ENCODE data around the gene PRRC2B.
"Not testable (repeated sequence)": the region's sequence is repeated elsewhere in the genome, so short reads cannot be mapped to it uniquely, and the experiment has no call there.

The PRRC2B gene

GRCh38 chr9:131382850-131383729 is 10.8 kb upstream of the PRRC2B start:
- peak; percentile 70 for DNase-seq

DNA sequence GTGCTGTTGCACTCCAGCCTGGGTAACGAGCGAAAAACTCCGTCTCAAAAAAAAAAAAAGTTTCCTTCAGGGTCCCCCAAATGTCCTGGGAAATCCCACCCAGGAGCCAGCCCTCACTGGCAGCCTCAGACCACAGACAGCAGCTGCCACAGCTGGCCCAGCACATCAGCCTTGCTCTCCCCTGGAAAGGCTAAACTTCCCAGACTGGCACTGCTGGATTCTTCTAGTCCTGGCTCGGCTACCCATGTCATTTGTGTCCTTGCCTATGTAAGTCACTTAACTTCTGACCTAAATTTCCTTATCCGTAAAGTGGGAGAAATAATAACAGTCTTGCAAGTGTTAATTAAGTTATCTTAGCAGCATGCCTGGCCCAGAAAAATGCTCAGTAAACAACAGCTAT is 8.6 kb upstream of the PRRC2B start:
- DNase-seq, result no peak

DNA sequence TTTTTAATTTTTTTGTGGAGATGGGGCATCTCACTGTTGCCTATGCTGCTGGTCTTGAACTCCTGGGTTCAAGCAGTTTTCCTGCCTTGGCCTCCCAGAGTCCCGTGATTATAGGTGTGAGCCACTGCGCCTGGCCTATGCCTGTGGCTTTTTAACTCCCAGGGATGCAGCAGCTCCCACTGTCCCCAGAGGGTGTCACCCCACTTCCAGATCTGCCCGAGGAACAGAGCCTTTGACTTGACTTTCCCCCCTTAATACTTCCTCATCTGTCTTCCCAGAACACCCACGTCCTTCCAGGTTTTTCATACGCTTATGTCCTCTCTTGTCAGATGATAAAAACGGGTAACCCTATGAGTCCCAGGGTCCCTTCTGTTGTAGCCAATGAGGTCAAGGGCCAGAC is 7.6 kb upstream of the PRRC2B start:
- DNase-seq, result no peak

GRCh38 chr9:131387394-131387793 is 6.5 kb upstream of the PRRC2B start:
- DNase-seq, result no peak

DNA sequence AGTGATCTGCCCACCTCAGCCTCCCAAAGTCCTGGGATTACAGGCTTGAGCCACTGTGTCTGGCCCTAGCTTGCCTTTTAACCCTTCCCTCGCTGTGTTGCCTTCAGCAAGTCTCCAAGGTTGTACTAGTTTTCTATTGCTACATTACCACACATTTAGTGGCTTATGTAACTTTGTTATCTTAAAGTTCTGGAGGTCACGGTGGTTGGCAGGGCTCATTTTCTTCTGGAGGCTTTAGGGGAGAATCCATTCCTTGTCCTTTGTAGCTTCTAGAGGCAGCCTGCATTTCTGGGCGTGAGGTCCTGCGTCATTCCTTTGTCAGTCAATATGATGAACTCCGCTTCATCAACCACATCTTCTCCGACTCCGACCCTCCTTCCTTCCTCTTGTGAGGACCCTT is 2.9 kb upstream of the PRRC2B start:
- no peak for DNase-seq

DNA sequence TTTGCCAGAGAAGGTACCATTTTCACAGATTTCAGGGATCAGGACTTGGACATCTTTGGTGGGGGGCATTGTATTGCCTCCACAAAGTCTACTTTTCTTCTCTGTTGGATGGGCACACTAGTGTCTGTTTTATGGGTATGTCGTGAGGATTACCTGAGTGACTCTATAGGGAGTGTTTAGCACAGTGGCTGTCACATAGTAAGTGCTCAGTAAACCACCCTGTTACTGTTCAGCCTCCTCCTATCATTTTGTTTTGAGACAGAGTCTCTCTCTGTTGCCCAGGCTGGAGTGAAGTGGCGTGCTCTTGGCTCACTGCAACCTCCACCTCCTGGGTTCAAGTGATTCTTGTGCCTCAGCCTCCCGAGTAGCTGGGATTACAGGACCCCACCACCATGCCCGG is 2.4 kb upstream of the PRRC2B start:
- no peak for DNase-seq

- peak; percentile 81 for DNase-seq
Observed at GRCh38 chr9:131394464-131395156, 724 bp downstream of the PRRC2B start.

DNA sequence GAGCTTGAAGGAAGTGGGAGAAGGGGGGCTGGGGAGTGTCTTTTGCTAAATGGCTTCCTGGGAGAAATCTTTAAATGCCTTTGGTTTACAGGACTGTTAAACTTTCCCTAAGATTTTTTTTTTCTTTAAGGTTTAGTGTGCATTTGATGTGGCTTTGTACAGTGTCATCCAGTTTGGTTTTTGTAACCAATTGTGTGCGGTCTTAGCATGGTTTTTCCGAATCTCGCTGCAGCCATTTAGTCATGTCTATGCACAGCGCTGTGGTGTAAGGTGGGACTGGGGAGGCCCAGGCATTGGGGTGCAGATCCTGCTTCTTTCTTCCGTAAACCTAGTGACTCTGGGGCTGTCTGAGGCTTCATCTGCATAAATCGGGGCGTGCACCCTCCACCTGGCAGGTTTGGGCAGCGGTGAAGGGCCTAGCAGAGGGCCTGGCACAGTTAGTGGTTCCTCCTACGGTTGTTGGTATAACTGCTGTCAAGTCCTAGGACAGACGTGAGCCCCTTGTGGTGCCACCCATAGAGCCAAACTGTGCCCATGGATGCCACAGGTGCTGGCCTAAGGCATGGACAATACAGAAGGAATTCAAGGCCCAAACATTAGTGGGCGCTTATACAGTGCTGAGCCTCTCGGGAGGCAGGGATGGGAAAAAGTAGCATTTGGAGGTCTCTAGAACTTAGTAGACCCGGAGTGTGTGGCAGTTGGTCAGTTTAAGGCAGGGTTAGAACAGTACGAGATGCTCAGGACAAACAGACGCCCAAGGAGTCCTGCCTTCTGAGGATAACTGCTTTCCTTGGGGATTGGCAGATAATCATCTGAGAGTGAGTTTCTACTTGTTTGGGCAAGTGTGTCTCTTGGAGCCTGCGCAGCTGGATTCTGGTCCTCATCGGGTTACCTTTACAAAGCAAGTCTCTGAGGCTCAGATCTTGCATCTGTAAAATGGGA is 1.5 kb downstream of the PRRC2B start:
- DNase-seq, result no peak

DNA sequence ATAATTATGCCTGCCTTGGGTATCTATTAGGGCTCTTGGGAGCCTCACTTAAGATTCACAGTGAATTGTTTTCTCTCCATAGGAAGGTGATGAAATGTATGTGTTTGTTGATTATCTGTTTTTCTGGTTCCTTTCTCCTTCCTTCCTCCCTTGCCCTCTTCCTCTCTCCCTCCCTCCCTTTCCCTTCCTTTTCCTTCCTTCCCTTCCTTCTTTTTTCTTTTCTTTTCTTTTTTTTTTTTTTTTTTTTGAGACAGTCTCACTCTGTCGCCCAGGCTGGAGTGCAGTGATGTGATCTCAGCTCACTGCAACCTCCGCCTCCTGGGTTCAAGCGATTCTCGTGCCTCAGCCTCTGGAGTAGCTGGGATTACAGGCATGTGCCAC is 2.2 kb downstream of the PRRC2B start:
- not testable (repeated sequence) for DNase-seq

DNA sequence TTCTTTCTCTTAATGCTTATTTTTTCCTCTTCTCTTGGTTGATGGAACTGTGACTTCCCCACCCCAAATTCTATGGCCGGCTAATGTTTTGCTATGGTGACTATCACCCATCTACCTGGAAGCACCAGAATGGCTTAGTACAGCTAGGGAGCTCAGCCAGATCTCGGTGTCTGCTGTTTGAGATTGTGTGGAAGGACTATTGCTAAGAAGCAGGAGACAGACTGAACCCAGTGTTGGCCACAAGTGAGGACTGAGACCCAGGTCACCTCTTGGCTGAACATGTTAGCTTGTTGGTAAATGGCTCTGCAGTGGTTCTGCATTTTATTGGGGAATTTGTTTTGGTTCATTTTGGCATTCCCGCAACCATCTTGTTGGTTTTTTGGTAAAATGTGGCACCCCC is 2.7 kb downstream of the PRRC2B start:
- DNase-seq, result no peak

- DNase-seq, result peak; percentile 27
Observed at GRCh38 chr9:131397100-131397790, 3.4 kb downstream of the PRRC2B start.

GRCh38 chr9:131398204-131398603 is 4.3 kb downstream of the PRRC2B start:
- no peak for DNase-seq

DNA sequence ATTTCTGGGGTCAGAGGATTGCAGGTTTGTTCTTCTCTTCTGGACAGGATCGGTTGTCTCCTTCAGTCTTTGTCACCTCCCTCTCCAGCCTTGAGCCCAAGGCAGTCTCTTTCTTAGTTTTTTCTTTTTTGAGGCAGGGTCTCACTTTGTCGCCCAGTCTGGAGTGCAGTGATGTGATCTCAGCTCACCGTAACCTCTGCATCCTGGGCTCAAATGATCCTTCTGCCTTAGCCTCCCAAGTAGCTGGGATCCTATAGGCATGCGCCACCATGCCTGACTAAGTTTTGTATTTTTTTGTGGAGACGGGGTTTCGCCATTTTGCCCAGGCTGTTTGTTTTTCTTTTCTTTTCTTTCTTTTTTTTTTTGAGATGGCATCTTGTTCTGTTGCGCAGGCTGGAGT is 6.1 kb downstream of the PRRC2B start:
- no peak for DNase-seq

DNA sequence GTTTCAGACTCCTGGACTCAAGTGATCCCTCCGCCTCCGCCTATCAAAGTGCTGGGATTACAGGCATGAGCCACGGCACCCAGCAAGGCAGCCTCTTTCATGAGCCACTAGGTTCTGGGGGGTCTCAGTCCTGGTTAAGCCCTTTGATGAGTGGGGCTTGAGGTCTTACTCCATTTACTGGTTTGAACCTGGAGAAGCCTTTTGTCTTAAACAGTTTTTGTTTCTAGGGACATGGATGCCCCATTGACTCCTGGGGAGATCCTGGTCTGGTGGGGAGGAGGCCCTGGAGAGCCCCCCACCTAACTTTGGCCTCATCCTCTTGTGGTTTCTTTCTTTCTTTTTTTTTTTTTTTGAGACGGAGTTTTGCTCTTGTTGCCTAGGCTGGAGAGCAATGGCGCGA is 6.7 kb downstream of the PRRC2B start:
- no peak for DNase-seq

DNA sequence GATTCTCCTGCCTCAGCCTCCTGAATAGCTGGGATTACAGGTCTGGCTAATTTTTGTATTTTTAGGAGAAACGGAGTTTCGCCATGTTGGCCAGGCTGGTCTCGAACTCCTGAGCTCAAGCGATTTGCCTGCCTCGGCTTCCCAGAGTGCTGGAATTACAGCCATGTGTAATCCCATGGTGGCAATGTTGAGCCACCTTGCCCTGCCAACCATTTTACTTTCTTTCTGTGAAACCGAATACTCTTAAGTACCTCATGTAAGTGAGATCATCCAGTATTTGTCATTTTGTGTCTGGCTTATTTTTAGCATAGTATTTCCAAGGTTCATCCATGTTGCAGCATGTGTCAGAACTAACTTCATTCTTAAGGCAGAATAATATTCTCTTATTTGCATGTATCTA is 8.2 kb downstream of the PRRC2B start:
- no peak for DNase-seq

- DNase-seq, result no peak
Observed at GRCh38 chr9:131402738-131403492, 9.0 kb downstream of the PRRC2B start.

- DNase-seq, result no peak
Observed at GRCh38 chr9:131403493-131403773, 9.5 kb downstream of the PRRC2B start.

DNA sequence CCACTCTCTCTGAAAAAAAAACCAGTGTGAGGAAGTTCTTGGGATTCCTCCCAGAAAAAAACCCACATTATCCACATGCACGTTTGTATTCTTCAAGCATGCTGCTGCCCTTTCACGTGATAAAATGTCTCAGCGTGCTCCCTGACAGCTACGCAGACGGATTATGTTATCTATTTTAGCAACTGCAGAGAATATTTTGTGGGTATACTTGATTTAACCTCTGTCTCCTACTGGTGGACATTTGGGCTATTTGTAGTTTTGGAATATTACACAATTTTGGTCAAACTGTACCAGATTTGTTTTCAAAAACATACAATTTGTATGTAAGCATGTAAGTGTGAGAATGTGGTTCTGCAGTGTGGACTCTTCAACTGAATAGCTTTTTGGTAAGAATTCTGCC is 10.7 kb downstream of the PRRC2B start:
- DNase-seq, result no peak

GRCh38 chr9:131404987-131405386 is 11.1 kb downstream of the PRRC2B start:
- DNase-seq, result no peak

DNA sequence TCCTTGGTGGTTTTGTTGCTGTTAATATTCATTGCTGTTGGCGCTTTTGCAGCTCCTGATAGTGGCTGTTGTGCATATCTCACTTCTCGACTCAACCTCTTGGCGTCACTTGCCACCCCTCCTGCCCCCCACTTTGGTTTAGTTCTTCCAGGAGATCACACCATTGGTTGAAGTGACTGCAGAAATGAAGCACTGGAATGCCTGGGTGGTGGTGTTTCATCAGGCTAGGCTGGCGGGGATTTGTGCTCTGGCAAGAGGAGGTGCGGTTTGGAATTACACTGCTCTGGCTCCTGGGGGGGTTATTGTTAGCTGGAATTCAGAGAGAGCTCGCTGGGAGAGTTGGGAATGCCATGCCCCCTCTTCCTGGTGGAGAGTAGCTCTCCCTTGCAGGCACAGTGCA is 11.5 kb downstream of the PRRC2B start:
- DNase-seq, result no peak

GRCh38 chr9:131405858-131406537 is 12.1 kb downstream of the PRRC2B start:
- no peak for DNase-seq

All from right kidney (tissue), 1 donor.